Measurements from ENCODE around the gene DTHD1.

The DTHD1 gene

GRCh38 chr4:36348403-36348938 is 67.1 kb downstream of the DTHD1 start:
- no peak for DNase-seq (ENCODE audit: low spot score)

GRCh38 chr4:36349938-36350549 is 68.6 kb downstream of the DTHD1 start:
- DNase-seq (ENCODE audit: low spot score): no peak

GRCh38 chr4:36351082-36351666 is 69.8 kb downstream of the DTHD1 start:
- no peak for DNase-seq (ENCODE audit: low spot score)

GRCh38 chr4:36353998-36354397 is 72.6 kb downstream of the DTHD1 start:
- no peak for DNase-seq (ENCODE audit: low spot score)

GRCh38 chr4:36358173-36358572 is 76.8 kb downstream of the DTHD1 start:
- DNase-seq (ENCODE audit: low spot score): no peak

- no peak for DNase-seq (ENCODE audit: low spot score)
These were observed 79.3 kb downstream of the DTHD1 start for GRCh38 chr4:36360755-36361154.

- no peak for DNase-seq (ENCODE audit: low spot score)
These were observed 81.6 kb downstream of the DTHD1 start for GRCh38 chr4:36363024-36363423.

GRCh38 chr4:36374836-36375511 is 93.6 kb downstream of the DTHD1 start:
- no peak for DNase-seq (ENCODE audit: low spot score)

- no peak for DNase-seq (ENCODE audit: low spot score)
These were observed 104.6 kb downstream of the DTHD1 start for GRCh38 chr4:36385951-36386571.

- DNase-seq (ENCODE audit: low spot score): no peak
These were observed 105.3 kb downstream of the DTHD1 start for GRCh38 chr4:36386691-36387090.

GRCh38 chr4:36388710-36389109 is 107.3 kb downstream of the DTHD1 start:
- DNase-seq (ENCODE audit: low spot score): no peak

- DNase-seq (ENCODE audit: low spot score): no peak
These were observed 110.0 kb downstream of the DTHD1 start for GRCh38 chr4:36391411-36391810.

GRCh38 chr4:36392024-36392423 is 110.6 kb downstream of the DTHD1 start:
- DNase-seq (ENCODE audit: low spot score): no peak

- DNase-seq (ENCODE audit: low spot score): no peak
These were observed 111.5 kb downstream of the DTHD1 start for GRCh38 chr4:36392916-36393315.
